Vagina (tissue), 2 donors: ENCODE measurements around the gene PRG3. TPM values are rescaled to one million over a fixed set of nuclear protein-coding genes. Genes with fewer than 3 reads are reported as not detected.

Experiments used
- DNase-seq, 2 donors: peaks; one replicate each; pipeline ENCODE4 v3.0.0-alpha.2; 2017; ENCODE audit errors: extremely low spot score in 2 of 2
- H3K27ac ChIP-seq: fragments of 200-600 bp; sonication (generic); one replicate; pipeline ENCODE4 v1.5.1; 2019
- H3K27me3 ChIP-seq: fragments of 200-600 bp; sonication (generic); one replicate; pipeline ENCODE4 v1.5.1; 2019
- H3K36me3 ChIP-seq, 2 donors: fragments of 200-600 bp; sonication (generic); one replicate each; pipeline ENCODE4 v1.5.1; 2017 to 2019
- H3K4me1 ChIP-seq: fragments of 200-600 bp; sonication (generic); one replicate; pipeline ENCODE4 v1.5.1; 2019
- H3K4me3 ChIP-seq, 2 donors: fragments of 200-600 bp; sonication (generic); 1 replicate in 1 of 2; 2 replicates in 1 of 2; pipeline ENCODE4 v1.5.1; 2016 to 2019
- H3K9me3 ChIP-seq: fragments of 200-600 bp; sonication (generic); one replicate; pipeline ENCODE4 v1.5.1; 2019
- POLR2A ChIP-seq, 2 donors: fragments of 450-650 bp; IDR thresholded peaks; one replicate each; pipeline ENCODE4 v1.6.1; 2017; ENCODE audit warnings: antibody characterized with exemption in 2 of 2, mild to moderate bottlenecking in 2 of 2, moderate library complexity in 2 of 2
- POLR2AphosphoS5 ChIP-seq, 2 donors: sonication (generic); formaldehyde crosslinking; IDR thresholded peaks; one replicate each; pipeline ENCODE4 v1.9.0; 2017; ENCODE audit warnings: antibody characterized with exemption in 2 of 2, mild to moderate bottlenecking in 2 of 2, low read depth in 1 of 2; ENCODE audit not compliant: insufficient read depth in 1 of 2
- intact Hi-C: fragments of 100-400 bp; cut with DNase I; formaldehyde crosslinking; loops from one replicate; pipeline ENCODE4 v1.15.1; 2023
- total RNA-seq: library from RNA; depleted of rRNA; stranded (reverse); fragments of >200 nt; gene quantifications from one replicate; pipeline ENCODE4 v1.2.3, GENCODE V29; 2016
- TF ChIP-seq, protein P1 (sequence below), 3 experiments: fragments of 450-650 bp in 2 of 3; fragments of 200-600 bp in 1 of 3; sonication (generic) in 1 of 3; IDR thresholded peaks; one replicate each; pipeline ENCODE4 v1.5.1; 2017 to 2019; ENCODE audit warnings: antibody characterized with exemption in 3 of 3, mild to moderate bottlenecking in 2 of 3, moderate library complexity in 2 of 3

PRG3 gene
- total RNA-seq, 1 donor from 2014 or later = not detected

DNA sequence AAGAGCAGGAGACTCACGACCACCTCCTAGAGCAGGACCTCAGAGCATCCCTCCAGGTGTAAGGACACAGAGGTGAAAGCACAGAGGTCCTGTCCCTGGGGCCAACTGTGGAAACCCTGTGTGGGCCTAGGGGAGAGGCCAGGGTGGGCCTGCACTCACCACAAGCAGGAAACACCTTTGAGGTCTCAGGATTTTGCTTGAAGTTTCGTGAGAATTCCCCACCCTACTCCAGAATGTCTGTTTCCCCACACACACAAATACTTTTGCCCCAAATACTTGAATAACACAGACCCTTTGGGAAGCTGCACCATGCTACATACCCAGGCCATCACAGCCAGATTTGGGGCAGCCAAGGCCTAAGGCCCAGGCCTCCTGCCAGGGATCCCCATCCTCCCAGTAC, 27.8 kb upstream of the PRG3 start:
- Histone ChIP-seq H3K27me3 (no peaks in the 10 kb centered on the region), H3K36me3 (peaks cover 0 to 64% of the 10 kb centered on the region in 2 donors), H3K27ac (no peak overlapping the region), H3K4me3 (no peak overlapping the region), H3K4me1 (peaks cover 28% of the 10 kb centered on the region), H3K9me3 (no peaks in the 10 kb centered on the region)
- no peak for TF ChIP-seq POLR2A (IDR thresholded peaks at IDR 0.05)
- TF ChIP-seq, protein P1, sequence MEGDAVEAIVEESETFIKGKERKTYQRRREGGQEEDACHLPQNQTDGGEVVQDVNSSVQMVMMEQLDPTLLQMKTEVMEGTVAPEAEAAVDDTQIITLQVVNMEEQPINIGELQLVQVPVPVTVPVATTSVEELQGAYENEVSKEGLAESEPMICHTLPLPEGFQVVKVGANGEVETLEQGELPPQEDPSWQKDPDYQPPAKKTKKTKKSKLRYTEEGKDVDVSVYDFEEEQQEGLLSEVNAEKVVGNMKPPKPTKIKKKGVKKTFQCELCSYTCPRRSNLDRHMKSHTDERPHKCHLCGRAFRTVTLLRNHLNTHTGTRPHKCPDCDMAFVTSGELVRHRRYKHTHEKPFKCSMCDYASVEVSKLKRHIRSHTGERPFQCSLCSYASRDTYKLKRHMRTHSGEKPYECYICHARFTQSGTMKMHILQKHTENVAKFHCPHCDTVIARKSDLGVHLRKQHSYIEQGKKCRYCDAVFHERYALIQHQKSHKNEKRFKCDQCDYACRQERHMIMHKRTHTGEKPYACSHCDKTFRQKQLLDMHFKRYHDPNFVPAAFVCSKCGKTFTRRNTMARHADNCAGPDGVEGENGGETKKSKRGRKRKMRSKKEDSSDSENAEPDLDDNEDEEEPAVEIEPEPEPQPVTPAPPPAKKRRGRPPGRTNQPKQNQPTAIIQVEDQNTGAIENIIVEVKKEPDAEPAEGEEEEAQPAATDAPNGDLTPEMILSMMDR (IDR thresholded peaks at IDR 0.05) = no peak
- no peak for TF ChIP-seq POLR2AphosphoS5 (IDR thresholded peaks at IDR 0.05; ENCODE audit: insufficient read depth in 1 of 2, low read depth in 1 of 2)
- intact Hi-C loops = no loop called here
- no peak for DNase-seq

DNA sequence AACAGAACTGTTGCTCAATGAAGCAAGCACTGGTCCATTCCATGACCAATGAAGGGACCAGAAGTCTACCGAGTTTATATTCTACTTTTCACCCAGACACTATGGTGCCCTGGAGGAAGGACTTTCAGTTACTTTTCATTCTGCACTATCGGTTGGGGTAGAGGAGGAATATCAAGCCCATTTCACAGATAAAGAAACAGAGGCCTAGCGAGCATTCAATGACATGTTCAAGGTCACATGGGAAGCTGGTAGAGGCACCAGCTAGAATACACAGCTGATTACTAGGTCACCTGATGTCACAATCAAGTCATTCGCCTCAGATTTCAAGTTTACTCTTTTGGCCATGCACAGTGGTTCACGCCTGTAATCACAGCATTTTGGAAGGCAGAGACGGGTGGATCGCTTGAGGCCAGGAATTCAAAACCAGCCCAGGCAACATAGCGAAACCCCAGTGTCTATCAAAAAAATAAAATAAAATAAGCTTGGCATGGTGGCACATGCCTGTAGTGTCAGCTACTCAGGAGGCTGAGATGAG, 27.1 kb upstream of the PRG3 start:
- DNase-seq = no peak
- H3K27ac ChIP-seq = no peak overlapping the region
- no peak for TF ChIP-seq POLR2AphosphoS5 (IDR thresholded peaks at IDR 0.05; ENCODE audit: insufficient read depth in 1 of 2, low read depth in 1 of 2)
- TF ChIP-seq POLR2A (IDR thresholded peaks at IDR 0.05) = no peak
- TF ChIP-seq, protein P1 (IDR thresholded peaks at IDR 0.05) = no peak

GRCh38 chr11:57407010-57407920, 26.3 kb upstream of the PRG3 start:
- intact Hi-C loops = no loop called here
- Histone ChIP-seq H3K4me1 (peaks cover 28% of the 10 kb centered on the region), H3K4me3 (no peak overlapping the region), H3K9me3 (no peaks in the 10 kb centered on the region), H3K27ac (no peak overlapping the region), H3K27me3 (no peaks in the 10 kb centered on the region), H3K36me3 (peaks cover 0 to 57% of the 10 kb centered on the region in 2 donors)
- TF ChIP-seq POLR2AphosphoS5 (IDR thresholded peaks at IDR 0.05; ENCODE audit: insufficient read depth in 1 of 2, low read depth in 1 of 2) = no peak
- TF ChIP-seq, protein P1 (IDR thresholded peaks at IDR 0.05) = no peak
- no peak for TF ChIP-seq POLR2A (IDR thresholded peaks at IDR 0.05)
- no peak for DNase-seq

More for the DNA sequence above, 27.1 kb upstream of the PRG3 start:
- Histone ChIP-seq H3K36me3 (peaks cover 0 to 57% of the 10 kb centered on the region in 2 donors), H3K9me3 (no peaks in the 10 kb centered on the region), H3K4me3 (no peak overlapping the region), H3K4me1 (peaks cover 28% of the 10 kb centered on the region), H3K27me3 (no peaks in the 10 kb centered on the region)
- intact Hi-C loops = no loop called here

DNA sequence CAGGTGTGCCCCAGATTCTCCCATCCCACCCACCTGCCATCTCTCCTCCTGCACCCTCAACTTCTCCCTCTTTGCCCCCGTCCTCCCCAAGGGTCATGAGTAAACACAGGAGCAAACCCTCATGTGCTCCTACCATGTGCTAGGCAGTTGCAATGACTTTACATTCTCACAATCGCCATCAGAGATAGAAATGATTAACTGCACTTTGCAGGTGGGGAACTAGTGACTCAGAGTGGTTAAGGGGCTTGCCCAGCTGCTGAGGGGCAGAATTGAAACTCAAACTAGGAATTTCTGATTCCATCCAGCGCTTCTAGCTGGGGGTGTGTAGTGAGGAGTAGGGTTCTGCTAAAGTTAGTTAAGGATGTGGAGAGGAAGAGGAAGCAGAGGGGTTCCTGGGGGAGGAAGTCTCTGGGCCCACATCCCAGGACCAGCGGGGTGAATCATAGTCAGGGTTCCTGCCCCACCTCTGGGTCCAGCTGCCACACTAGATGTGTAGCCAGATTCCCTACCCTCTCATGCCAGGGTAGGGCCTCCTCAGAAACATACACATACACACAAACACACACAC, 25.5 kb upstream of the PRG3 start:
- Histone ChIP-seq H3K27me3 (no peaks in the 10 kb centered on the region), H3K36me3 (peaks cover 0 to 54% of the 10 kb centered on the region in 2 donors), H3K27ac (no peak overlapping the region), H3K9me3 (no peaks in the 10 kb centered on the region), H3K4me3 (no peak overlapping the region), H3K4me1 (peaks cover 28% of the 10 kb centered on the region)
- intact Hi-C loops = no loop called here
- TF ChIP-seq POLR2AphosphoS5 (IDR thresholded peaks at IDR 0.05; ENCODE audit: insufficient read depth in 1 of 2, low read depth in 1 of 2) (no peak), POLR2A (IDR thresholded peaks at IDR 0.05) (no peak)
- TF ChIP-seq, protein P1 (IDR thresholded peaks at IDR 0.05) = no peak
- DNase-seq = no peak
